Stomach (tissue), 4 donors: ENCODE data around the gene SLC25A53.

Source experiments
- EP300 ChIP-seq: sonication (generic); formaldehyde crosslinking; IDR thresholded peaks from one replicate; pipeline ENCODE4 v1.6.1; 2017; ENCODE audit warnings: antibody characterized with exemption
- POLR2A ChIP-seq, 4 donors: fragments of 450-650 bp; IDR thresholded peaks; one replicate each; pipeline ENCODE4 v1.6.1; 2016; ENCODE audit warnings: antibody characterized with exemption in 4 of 4, control low read depth in 2 of 4, mild to moderate bottlenecking in 1 of 4, moderate library complexity in 1 of 4
- POLR2AphosphoS5 ChIP-seq, 3 donors: sonication (generic); formaldehyde crosslinking; IDR thresholded peaks; one replicate each; pipeline ENCODE4 v1.6.1; 2016; ENCODE audit warnings: antibody characterized with exemption in 3 of 3
- TF ChIP-seq, protein P1 (sequence below), 7 experiments: fragments of 450-650 bp in 4 of 7; fragments of 200-600 bp in 3 of 7; sonication (generic) in 3 of 7; IDR thresholded peaks; one replicate each; pipeline ENCODE4 v1.5.1; 2016 to 2019; ENCODE audit warnings: antibody characterized with exemption in 7 of 7, control low read depth in 2 of 7, mild to moderate bottlenecking in 1 of 7

DNA sequence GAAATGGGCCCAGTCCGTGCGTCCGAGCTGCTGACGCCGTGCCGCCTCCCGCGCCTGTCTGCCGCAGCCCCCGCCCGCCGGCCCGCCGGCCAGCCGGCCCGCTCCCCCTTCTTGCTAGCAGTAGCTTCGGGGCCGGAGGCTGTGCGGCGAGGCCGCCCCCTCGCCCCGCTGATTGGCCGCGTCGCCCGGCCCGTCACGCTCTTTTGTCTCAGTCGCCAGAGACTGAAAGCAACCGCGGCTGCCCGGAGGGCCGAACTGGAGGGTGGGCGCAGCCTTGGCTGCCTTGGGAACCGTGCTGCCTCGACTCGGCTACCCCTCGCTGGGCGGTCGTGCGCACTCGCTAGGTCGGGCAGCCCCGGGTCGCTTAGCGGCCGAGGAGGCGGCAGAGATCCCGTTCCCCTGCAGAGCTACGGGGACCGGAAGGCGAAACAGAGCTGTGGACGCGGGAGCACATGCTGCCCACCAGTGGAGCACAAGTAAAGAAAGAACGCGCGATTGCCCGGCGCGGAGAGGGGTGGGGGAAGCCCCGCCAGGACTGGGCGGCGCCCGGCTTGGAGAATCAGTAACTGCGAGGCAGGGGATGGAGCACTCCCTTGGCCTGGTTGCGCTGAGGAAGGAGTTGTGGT is 44.4 kb downstream of the SLC25A53 start, which contains the start of gene ZCCHC18:
- TF ChIP-seq, protein P1, sequence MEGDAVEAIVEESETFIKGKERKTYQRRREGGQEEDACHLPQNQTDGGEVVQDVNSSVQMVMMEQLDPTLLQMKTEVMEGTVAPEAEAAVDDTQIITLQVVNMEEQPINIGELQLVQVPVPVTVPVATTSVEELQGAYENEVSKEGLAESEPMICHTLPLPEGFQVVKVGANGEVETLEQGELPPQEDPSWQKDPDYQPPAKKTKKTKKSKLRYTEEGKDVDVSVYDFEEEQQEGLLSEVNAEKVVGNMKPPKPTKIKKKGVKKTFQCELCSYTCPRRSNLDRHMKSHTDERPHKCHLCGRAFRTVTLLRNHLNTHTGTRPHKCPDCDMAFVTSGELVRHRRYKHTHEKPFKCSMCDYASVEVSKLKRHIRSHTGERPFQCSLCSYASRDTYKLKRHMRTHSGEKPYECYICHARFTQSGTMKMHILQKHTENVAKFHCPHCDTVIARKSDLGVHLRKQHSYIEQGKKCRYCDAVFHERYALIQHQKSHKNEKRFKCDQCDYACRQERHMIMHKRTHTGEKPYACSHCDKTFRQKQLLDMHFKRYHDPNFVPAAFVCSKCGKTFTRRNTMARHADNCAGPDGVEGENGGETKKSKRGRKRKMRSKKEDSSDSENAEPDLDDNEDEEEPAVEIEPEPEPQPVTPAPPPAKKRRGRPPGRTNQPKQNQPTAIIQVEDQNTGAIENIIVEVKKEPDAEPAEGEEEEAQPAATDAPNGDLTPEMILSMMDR (IDR thresholded peaks at IDR 0.05): no peak
- no peak for TF ChIP-seq EP300
- no peak for TF ChIP-seq POLR2A (IDR thresholded peaks at IDR 0.05)
- no peak for TF ChIP-seq POLR2AphosphoS5 (IDR thresholded peaks at IDR 0.05)
